Spleen (tissue), 13 donors: Measurements from ENCODE around the gene OR2AG2. TPM values are rescaled to one million over a fixed set of nuclear protein-coding genes. Genes with fewer than 3 reads are reported as not detected.

Experiments
- DNase-seq: peaks from one replicate; pipeline ENCODE4 v3.0.0-alpha.2; 2020
- H3K27ac ChIP-seq, 8 donors: fragments of 200-600 bp; sonication (generic) in 7 of 8; 1 replicate in 4 of 8; 2 replicates in 4 of 8; pipeline versions ENCODE4 v1.5.0 to v1.8.0; 2016 to 2021; ENCODE audit warnings: inconsistent platforms in 4 of 8, mild to moderate bottlenecking in 4 of 8, moderate library complexity in 1 of 8
- H3K27me3 ChIP-seq, 7 donors: fragments of 200-600 bp; sonication (generic) in 6 of 7; replicated peaks in 1 of 7; 1 replicate in 4 of 7; 2 replicates in 3 of 7; pipeline versions ENCODE4 v1.5.0 to v1.8.0; 2016 to 2021; ENCODE audit warnings: inconsistent platforms in 3 of 7, mild to moderate bottlenecking in 1 of 7
- H3K36me3 ChIP-seq, 6 donors: fragments of 200-600 bp; sonication (generic) in 5 of 6; 1 replicate in 4 of 6; 2 replicates in 2 of 6; pipeline versions ENCODE4 v1.5.0 to v1.8.0; 2016 to 2021; ENCODE audit warnings: inconsistent platforms in 2 of 6
- H3K4me1 ChIP-seq, 6 donors: fragments of 200-600 bp; sonication (generic) in 5 of 6; 1 replicate in 3 of 6; 2 replicates in 3 of 6; pipeline versions ENCODE4 v1.5.0 to v1.8.0; 2016 to 2021; ENCODE audit warnings: inconsistent platforms in 3 of 6
- H3K4me3 ChIP-seq, 8 donors: fragments of 200-600 bp; sonication (generic) in 7 of 8; 1 replicate in 4 of 8; 2 replicates in 4 of 8; pipeline versions ENCODE4 v1.5.0 to v1.8.0; 2016 to 2021; ENCODE audit warnings: inconsistent platforms in 4 of 8, mild to moderate bottlenecking in 4 of 8, moderate library complexity in 2 of 8
- H3K9me3 ChIP-seq, 8 donors: fragments of 200-600 bp; sonication (generic) in 7 of 8; 1 replicate in 4 of 8; 2 replicates in 4 of 8; pipeline versions ENCODE4 v1.5.0 to v1.8.0; 2016 to 2021; ENCODE audit warnings: inconsistent platforms in 4 of 8
- POLR2A ChIP-seq, 3 donors: fragments of 450-650 bp; IDR thresholded peaks; one replicate each; pipeline ENCODE4 v1.5.1; 2017; ENCODE audit warnings: antibody characterized with exemption in 3 of 3, mild to moderate bottlenecking in 1 of 3
- POLR2AphosphoS5 ChIP-seq, 3 donors: sonication (generic); formaldehyde crosslinking; IDR thresholded peaks; one replicate each; pipeline ENCODE4 v1.5.1; 2017; ENCODE audit warnings: antibody characterized with exemption in 3 of 3
- WGBS, 5 donors: extraction: QIAGEN DNeasy Blood & Tissue Kit in 3 of 5; methylation state at CpG; one replicate each; pipeline versions ENCODE4 v1.1.5 to v1.1.7; 2013 to 2018; 5-methylcytosine and 5-hydroxymethylcytosine counted together
- intact Hi-C: fragments of 100-400 bp; cut with DNase I; formaldehyde crosslinking; loops from one replicate; pipeline ENCODE4 v1.15.0; 2023; ENCODE audit warnings: low total_unique reads
- long read RNA-seq, 2 donors: transcript quantifications; one replicate each; lab custom pipeline, GENCODE V29; 2026
- polyA plus RNA-seq, 3 donors: library from polyadenylated mRNA; stranded (reverse); fragments of 200-250 nt; gene quantifications; one replicate each; pipeline ENCODE4 v1.2.1, GENCODE V29; 2013
- total RNA-seq, 7 donors: library from RNA; depleted of rRNA in 3 of 7; stranded (reverse); fragments of >200 nt in 3 of 7; fragmentation: NEBNext Ultra II Directional in 4 of 7; extraction: Animal tissue kit (Norgen Biotek cat#: 25700) in 4 of 7; gene quantifications; one replicate each; pipeline versions ENCODE4 v1.1.0 to v1.2.1, GENCODE V29; 2016 to 2021
- TF ChIP-seq, protein P1 (sequence below), 11 experiments: fragments of 200-600 bp in 7 of 11; fragments of 450-650 bp in 4 of 11; sonication (generic) in 4 of 11; IDR thresholded peaks in 8 of 11; conservative IDR thresholded peaks in 3 of 11; 1 replicate in 7 of 11; 2 replicates in 4 of 11; pipeline versions ENCODE4 v1.4.0 to v1.8.0; 2016 to 2021; ENCODE audit warnings: antibody characterized with exemption in 11 of 11, inconsistent platforms in 4 of 11, mild to moderate bottlenecking in 1 of 11
- donor health status: healthy with polysubstance abuse.
- donor health status: DM: no; HTN: no; CAD: no; lungs with moderate emphysema.
- donor health status: DM: no; HTN: no; CAD: no.
- donor health status: Bipolar disorder and iron deficiency.
- donor health status: healthy.
- donor health status: DM: no; HTN: no; CAD: no.
- donor health status: DM: yes; HTN: yes; CAD: no.

The OR2AG2 gene, protein sequence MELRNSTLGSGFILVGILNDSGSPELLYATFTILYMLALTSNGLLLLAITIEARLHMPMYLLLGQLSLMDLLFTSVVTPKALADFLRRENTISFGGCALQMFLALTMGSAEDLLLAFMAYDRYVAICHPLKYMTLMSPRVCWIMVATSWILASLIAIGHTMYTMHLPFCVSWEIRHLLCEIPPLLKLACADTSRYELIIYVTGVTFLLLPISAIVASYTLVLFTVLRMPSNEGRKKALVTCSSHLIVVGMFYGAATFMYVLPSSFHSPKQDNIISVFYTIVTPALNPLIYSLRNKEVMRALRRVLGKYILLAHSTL
- total RNA-seq (under 1 TPM in 5 of 7 donors, not detected in 2; 0.15 to 0.34 (median 0.20) TPM), polyA plus RNA-seq (under 1 TPM in 1 of 3 donors, not detected in 2; 0.03 TPM)
- long read RNA-seq, donor 1 = 0 reads
- long read RNA-seq, donor 2 = 0 reads

DNA sequence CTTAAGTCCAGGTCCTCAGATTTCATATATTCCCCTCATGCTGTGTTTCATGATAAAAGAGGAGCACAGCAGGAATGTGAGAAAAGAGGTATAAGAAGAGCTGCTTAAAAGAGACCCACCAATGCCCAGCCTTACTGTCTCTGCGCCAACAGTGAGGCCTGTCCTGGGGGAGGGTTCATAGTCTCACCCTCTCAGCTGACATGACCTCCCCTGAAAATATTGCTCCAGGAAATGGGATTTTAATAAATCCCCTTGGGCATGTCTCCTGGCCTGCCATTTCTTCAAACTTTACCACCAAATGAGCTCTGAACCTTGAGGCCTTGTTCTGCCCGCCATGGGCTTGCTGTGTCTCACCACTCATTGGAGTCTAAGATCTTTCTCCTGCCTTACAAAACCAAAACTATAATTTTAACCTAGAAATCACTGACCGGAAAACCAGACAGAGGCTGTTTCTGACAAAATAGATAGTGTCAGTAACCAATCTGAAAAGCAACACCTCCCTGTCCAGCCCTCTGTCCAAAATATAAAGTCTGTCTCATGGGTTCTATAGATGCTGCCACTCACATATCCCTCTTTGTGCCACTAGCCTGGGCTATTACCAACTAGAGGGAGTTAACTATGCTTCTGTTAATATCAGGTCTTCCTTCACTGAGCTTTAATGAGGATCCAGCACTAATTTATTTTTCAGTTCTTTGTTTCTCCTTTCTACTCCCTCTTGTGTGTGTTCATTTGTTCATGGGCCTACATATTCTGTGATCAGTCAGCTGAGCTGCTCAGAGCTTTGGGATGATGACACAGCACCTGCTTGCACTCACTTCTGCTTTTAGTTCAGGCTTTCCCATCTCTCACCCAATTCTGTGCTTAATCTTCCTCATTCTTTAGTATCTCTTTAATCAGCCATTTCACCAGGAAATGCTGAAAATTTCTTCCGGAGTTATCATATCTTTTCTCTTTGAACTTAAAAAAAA lies at the start of gene OR2AG2:
OR2AG2 (minus strand) TSS at position 51 of the 968 bp plus-strand sequence. CDS start 3,019 bp downstream, outside the sequence.
- Histone ChIP-seq H3K9me3 (no peaks in the 10 kb centered on the region), H3K27ac (peak within 1 kb of the TSS in 4 of 8 donors; percentile 21 to 70 (median 60)), H3K36me3 (no peaks in the 10 kb centered on the region), H3K4me3 (no peak within 1 kb of the TSS), H3K27me3 (no peaks in the 10 kb centered on the region), H3K4me1 (peaks cover 0 to 11% (median 4%) of the 10 kb centered on the region in 6 donors)
- intact Hi-C loops = no loop called here
- WGBS, 5 donors = 53 to 74% (median 54%) methylated on average over 3 to 4 of the region's 4 CpGs
- TF ChIP-seq POLR2A (IDR thresholded peaks at IDR 0.05) (no peak), POLR2AphosphoS5 (IDR thresholded peaks at IDR 0.05) (no peak)
- TF ChIP-seq, protein P1, sequence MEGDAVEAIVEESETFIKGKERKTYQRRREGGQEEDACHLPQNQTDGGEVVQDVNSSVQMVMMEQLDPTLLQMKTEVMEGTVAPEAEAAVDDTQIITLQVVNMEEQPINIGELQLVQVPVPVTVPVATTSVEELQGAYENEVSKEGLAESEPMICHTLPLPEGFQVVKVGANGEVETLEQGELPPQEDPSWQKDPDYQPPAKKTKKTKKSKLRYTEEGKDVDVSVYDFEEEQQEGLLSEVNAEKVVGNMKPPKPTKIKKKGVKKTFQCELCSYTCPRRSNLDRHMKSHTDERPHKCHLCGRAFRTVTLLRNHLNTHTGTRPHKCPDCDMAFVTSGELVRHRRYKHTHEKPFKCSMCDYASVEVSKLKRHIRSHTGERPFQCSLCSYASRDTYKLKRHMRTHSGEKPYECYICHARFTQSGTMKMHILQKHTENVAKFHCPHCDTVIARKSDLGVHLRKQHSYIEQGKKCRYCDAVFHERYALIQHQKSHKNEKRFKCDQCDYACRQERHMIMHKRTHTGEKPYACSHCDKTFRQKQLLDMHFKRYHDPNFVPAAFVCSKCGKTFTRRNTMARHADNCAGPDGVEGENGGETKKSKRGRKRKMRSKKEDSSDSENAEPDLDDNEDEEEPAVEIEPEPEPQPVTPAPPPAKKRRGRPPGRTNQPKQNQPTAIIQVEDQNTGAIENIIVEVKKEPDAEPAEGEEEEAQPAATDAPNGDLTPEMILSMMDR (IDR thresholded peaks at IDR 0.05 in 8 of 11, conservative IDR thresholded peaks at IDR 0.05 in 3 of 11) = no peak
- no peak for DNase-seq

DNA sequence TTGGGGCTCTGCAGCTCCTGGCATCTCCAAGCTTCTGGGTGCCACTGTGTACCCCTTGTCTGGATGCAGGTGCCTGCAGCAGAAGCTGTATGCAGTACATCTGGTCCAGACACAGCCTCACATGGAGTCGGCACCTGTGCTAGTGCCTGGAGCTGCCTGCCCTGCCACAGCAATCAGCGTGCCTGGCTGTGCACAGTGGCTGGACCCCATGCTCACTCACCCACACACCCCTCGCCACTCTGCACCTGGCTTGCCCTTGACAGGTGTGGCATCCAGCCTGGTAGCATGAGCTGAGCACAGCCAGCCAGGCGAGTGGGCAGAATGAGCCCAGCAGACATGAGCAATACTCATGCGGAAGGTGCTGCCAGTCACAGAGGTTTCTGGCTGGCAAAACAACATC lies 47.2 kb upstream of the OR2AG2 start:
- no peaks in the 10 kb centered on the region for H3K4me1 ChIP-seq
- no peak overlapping the region for H3K4me3 ChIP-seq
- 88 to 100% (median 90%) methylated on average over 1 to 5 of the region's 5 CpGs for WGBS, 5 donors
- no peak overlapping the region for H3K27ac ChIP-seq
- TF ChIP-seq, protein P1 (IDR thresholded peaks at IDR 0.05 in 8 of 11, conservative IDR thresholded peaks at IDR 0.05 in 3 of 11) = no peak
- no peak for TF ChIP-seq POLR2AphosphoS5 (IDR thresholded peaks at IDR 0.05)
- no peak for TF ChIP-seq POLR2A (IDR thresholded peaks at IDR 0.05)
- no peak for DNase-seq
- intact Hi-C loops = no loop called here
- H3K27me3 ChIP-seq = peaks cover 0 to under 1% (median 0%) of the 10 kb centered on the region in 7 donors
- no peaks in the 10 kb centered on the region for H3K36me3 ChIP-seq
- peaks cover 0 to 19% (median 7%) of the 10 kb centered on the region in 8 donors for H3K9me3 ChIP-seq

DNA sequence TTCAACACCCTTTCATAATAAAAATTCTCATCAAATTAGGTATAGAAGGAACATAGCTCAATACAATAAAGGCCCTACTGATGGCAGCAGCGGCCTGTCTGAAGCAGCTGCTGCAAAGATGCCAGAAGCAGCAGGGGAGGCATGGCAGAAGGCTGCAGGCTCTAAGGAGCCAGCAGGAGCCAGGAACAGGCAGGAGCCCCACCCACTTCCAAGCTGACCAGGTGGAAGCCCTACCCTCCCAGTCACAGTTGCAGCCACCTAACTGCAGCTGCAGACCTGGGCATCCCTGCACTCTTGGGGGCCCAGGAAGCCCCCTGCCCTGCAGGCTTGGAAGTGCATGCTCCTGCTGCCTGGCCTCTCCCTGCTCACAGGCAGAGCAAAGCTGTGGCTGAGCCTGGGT lies 45.9 kb upstream of the OR2AG2 start:
- Histone ChIP-seq H3K4me1 (peaks cover 0 to under 1% (median 0%) of the 10 kb centered on the region in 6 donors), H3K36me3 (no peaks in the 10 kb centered on the region), H3K4me3 (no peak overlapping the region), H3K27ac (no peak overlapping the region), H3K9me3 (peaks cover 0 to 19% (median 7%) of the 10 kb centered on the region in 8 donors), H3K27me3 (peaks cover 0 to 11% (median 0%) of the 10 kb centered on the region in 7 donors)
- no peak for DNase-seq
- intact Hi-C loops = no loop called here
- no peak for TF ChIP-seq POLR2AphosphoS5 (IDR thresholded peaks at IDR 0.05)
- no peak for TF ChIP-seq POLR2A (IDR thresholded peaks at IDR 0.05)
- TF ChIP-seq, protein P1 (IDR thresholded peaks at IDR 0.05 in 8 of 11, conservative IDR thresholded peaks at IDR 0.05 in 3 of 11) = no peak
- WGBS, 5 donors = 59 to 87% (median 72%) methylated on average over 1 of the region's 1 CpG
